Measurements from ENCODE around the gene HIVEP3. TPM values are rescaled to one million over a fixed set of nuclear protein-coding genes. Genes with fewer than 3 reads are reported as not detected.
A peak's percentile ranks its signal among the peaks of the same experiment; 100 is the strongest.

Gene HIVEP3
- total RNA-seq, 4 donors from 2014 or later, result 4.6 to 8.3 (median 6.5) TPM

- no peaks in the 10 kb centered on the region for H3K9me3 ChIP-seq
- DNase-seq, result peak in 2 of 3 donors; percentile 65 to 69
- no peaks in the 10 kb centered on the region for H3K36me3 ChIP-seq
- no peak overlapping the region for H3K27ac ChIP-seq
- peaks cover 0 to 18% (median 2%) of the 10 kb centered on the region in 4 donors for H3K4me1 ChIP-seq
- H3K27me3 ChIP-seq, result no peaks in the 10 kb centered on the region
- H3K4me3 ChIP-seq, result no peak overlapping the region
- no peak for TF ChIP-seq POLR2A (IDR thresholded peaks at IDR 0.05)
- no peak for TF ChIP-seq CTCF (IDR thresholded peaks at IDR 0.05)
Observed at GRCh38 chr1:41537788-41538351, 380.9 kb downstream of the HIVEP3 start.

- Histone ChIP-seq H3K27me3 (no peaks in the 10 kb centered on the region), H3K9me3 (no peaks in the 10 kb centered on the region), H3K27ac (no peak overlapping the region), H3K4me3 (no peak overlapping the region), H3K36me3 (no peaks in the 10 kb centered on the region), H3K4me1 (peaks cover 0 to 18% (median 2%) of the 10 kb centered on the region in 4 donors)
- peak in 2 of 3 donors; percentile 33 to 42 for DNase-seq
- TF ChIP-seq CTCF (IDR thresholded peaks at IDR 0.05) (no peak), POLR2A (IDR thresholded peaks at IDR 0.05) (no peak)
Observed at GRCh38 chr1:41537251-41537650, 381.5 kb downstream of the HIVEP3 start.

- peaks cover 0 to 18% (median 2%) of the 10 kb centered on the region in 4 donors for H3K4me1 ChIP-seq
- DNase-seq, result peak in 2 of 3 donors; percentile 11 to 27
- H3K9me3 ChIP-seq, result no peaks in the 10 kb centered on the region
- no peaks in the 10 kb centered on the region for H3K36me3 ChIP-seq
- no peak overlapping the region for H3K27ac ChIP-seq
- no peak overlapping the region for H3K4me3 ChIP-seq
- no peaks in the 10 kb centered on the region for H3K27me3 ChIP-seq
- TF ChIP-seq CTCF (IDR thresholded peaks at IDR 0.05) (no peak), POLR2A (IDR thresholded peaks at IDR 0.05) (no peak)
Observed at GRCh38 chr1:41536361-41536802, 382.3 kb downstream of the HIVEP3 start.

- Histone ChIP-seq H3K4me1 (peaks cover 0 to 18% (median 0%) of the 10 kb centered on the region in 4 donors), H3K9me3 (no peaks in the 10 kb centered on the region), H3K27me3 (no peaks in the 10 kb centered on the region), H3K36me3 (no peaks in the 10 kb centered on the region), H3K4me3 (no peak overlapping the region), H3K27ac (no peak overlapping the region)
- TF ChIP-seq POLR2A (IDR thresholded peaks at IDR 0.05), result no peak
- TF ChIP-seq CTCF (IDR thresholded peaks at IDR 0.05), result no peak
- peak in 2 of 3 donors; percentile 11 to 18 for DNase-seq
Observed at GRCh38 chr1:41535716-41536115, 383.0 kb downstream of the HIVEP3 start.

GRCh38 chr1:41535276-41535675, 383.4 kb downstream of the HIVEP3 start:
- DNase-seq, result peak in 2 of 3 donors; percentile 15 to 26
- H3K4me1 ChIP-seq, result peaks cover 0 to 18% (median 0%) of the 10 kb centered on the region in 4 donors
- no peak overlapping the region for H3K4me3 ChIP-seq
- TF ChIP-seq CTCF (IDR thresholded peaks at IDR 0.05), result no peak
- no peak for TF ChIP-seq POLR2A (IDR thresholded peaks at IDR 0.05)
- no peaks in the 10 kb centered on the region for H3K9me3 ChIP-seq
- no peaks in the 10 kb centered on the region for H3K27me3 ChIP-seq
- no peaks in the 10 kb centered on the region for H3K36me3 ChIP-seq
- H3K27ac ChIP-seq, result no peak overlapping the region
